Natural killer cell treated with Interleukin-12 subunit alpha and Interleukin-12 subunit beta and Interleukin-15 and Interleukin-18, amount 100 ng/mL, for 72 hours (primary cell): ENCODE results near the gene ELMOD3. TPM values are rescaled to one million over a fixed set of nuclear protein-coding genes. Genes with fewer than 3 reads are reported as not detected.
"Not testable (repeated sequence)": the region's sequence is repeated elsewhere in the genome, so short reads cannot be mapped to it uniquely, and the experiment has no call there.

Source experiments
- ATAC-seq, 2 donors: fragments of 150-1000 bp; cut with Tn5 transposase in 1 of 2; sonication (Bioruptor Pico), chemical (Tn5 transposase) in 1 of 2; 2 replicates each; pipeline ENCODE4 v1.10.0; 2021
- DNase-seq: peaks from one replicate; pipeline ENCODE4 v3.0.0; 2022; ENCODE audit warnings: low spot score
- H3K27ac Mint-ChIP-seq, 2 donors: 1 replicate in 1 of 2; 2 replicates in 1 of 2; pipeline ENCODE4 v1.8.0; 2022; ENCODE audit warnings: mixed read lengths in 2 of 2, mild to moderate bottlenecking in 1 of 2, moderate library complexity in 1 of 2
- H3K27me3 Mint-ChIP-seq, 2 donors: 1 replicate in 1 of 2; 2 replicates in 1 of 2; pipeline ENCODE4 v1.8.0; 2022; ENCODE audit warnings: mixed read lengths in 2 of 2
- H3K36me3 Mint-ChIP-seq: one replicate; pipeline ENCODE4 v1.8.0; 2022; ENCODE audit warnings: mixed read lengths
- H3K4me1 Mint-ChIP-seq, 2 donors: 1 replicate in 1 of 2; 2 replicates in 1 of 2; pipeline ENCODE4 v1.8.0; 2022; ENCODE audit warnings: low read depth in 2 of 2, mixed read lengths in 2 of 2, mild to moderate bottlenecking in 1 of 2
- H3K4me3 Mint-ChIP-seq: one replicate; pipeline ENCODE4 v1.8.0; 2022; ENCODE audit warnings: mixed read lengths
- H3K9me3 Mint-ChIP-seq: 2 replicates; pipeline ENCODE4 v1.8.0; 2022; ENCODE audit warnings: mixed read lengths
- total RNA-seq, 2 donors: library from RNA; stranded (reverse); gene quantifications; one replicate each; pipeline ENCODE4 v1.2.3, GENCODE V29; 2022

ELMOD3 gene
- total RNA-seq, 2 donors from 2014 or later = 19.8 to 19.9 TPM

DNA sequence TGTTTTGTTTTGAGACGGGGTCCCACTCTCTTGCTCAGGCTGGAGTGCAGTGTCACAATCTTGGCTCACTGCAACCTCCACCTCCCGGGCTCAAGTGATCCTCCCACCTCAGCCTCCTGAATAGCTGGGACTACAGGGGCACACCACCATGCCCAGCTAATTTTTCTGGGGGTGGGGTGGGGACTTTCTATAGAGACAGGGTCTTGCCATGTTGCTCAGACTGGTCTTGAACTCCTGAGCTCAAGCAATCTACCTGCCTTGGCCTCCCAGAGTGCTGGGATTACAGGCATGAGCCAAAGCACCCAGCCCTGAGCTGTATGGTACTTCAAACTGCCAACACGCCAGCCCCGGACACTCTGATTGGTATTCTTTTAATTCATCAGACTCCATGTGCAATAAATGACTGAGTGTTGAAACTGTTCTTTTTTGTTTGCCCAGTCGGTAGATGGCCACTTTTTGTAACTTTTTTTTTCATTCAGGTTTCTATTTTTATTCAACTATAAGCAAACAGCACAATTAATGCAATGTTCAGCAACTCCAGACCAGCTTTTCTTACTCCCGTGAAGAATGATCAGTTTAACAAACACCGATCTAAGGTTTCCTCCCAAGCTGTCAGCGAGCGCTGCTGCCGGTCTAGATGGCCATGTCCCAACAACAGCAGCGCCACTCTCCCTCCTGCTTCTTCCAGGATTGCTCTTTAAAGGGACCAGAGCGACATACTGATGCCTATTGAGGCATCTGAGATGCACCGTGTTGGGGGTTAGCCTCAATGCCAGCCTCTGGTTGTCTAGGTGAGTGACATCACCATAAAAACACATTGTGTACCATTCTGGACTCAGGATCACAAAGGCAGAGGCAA lies 14.3 kb upstream of the ELMOD3 start:
- H3K27ac Mint-ChIP-seq = no peak overlapping the region
- H3K4me3 Mint-ChIP-seq = no peak overlapping the region
- DNase-seq = no peak
- no peaks in the 10 kb centered on the region for H3K27me3 Mint-ChIP-seq
- no peaks in the 10 kb centered on the region for H3K9me3 Mint-ChIP-seq
- no peaks in the 10 kb centered on the region for H3K4me1 Mint-ChIP-seq
- no peaks in the 10 kb centered on the region for H3K36me3 Mint-ChIP-seq
- no peak for ATAC-seq

DNA sequence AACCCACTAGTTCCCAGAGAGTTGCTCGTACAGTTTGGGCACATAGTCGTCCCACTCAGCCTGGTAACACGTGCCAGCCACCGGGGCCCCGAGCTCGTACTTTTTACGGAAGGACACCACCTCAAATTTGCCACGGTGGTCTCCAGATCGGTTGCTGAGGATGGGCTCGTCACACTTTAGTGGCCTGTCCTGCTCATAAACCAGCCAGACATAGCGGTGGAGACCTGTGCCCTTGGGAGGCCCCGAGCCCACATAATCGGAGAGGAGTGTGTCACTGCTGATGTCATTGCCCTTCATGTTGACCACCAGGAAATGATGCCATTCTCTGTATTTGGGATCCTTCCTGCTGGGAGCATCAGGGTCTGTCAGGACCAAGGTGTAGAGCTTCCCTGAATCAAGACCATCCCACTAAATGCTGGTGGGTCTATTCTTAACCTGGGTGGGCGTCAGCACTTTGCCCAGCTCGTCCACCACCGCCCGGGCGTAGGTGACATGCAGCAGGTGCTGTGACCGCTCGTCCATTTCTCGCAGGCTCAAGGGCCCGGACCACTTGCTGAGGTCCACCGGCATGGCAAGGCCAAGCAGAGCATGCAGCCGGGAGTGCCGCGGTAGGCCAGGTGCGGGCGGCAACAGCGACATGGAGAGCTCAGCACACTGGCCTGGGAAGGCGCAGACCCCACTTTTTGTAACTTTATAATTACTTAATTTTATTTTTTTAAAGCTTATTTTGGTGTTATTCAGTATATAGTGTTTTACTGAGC lies 13.1 kb upstream of the ELMOD3 start:
- no peaks in the 10 kb centered on the region for H3K4me1 Mint-ChIP-seq
- H3K4me3 Mint-ChIP-seq = no peak overlapping the region
- ATAC-seq (no peak), DNase-seq (no peak)
- H3K36me3 Mint-ChIP-seq = no peaks in the 10 kb centered on the region
- no peak overlapping the region for H3K27ac Mint-ChIP-seq
- no peaks in the 10 kb centered on the region for H3K27me3 Mint-ChIP-seq
- no peaks in the 10 kb centered on the region for H3K9me3 Mint-ChIP-seq

- H3K27me3 Mint-ChIP-seq = no peaks in the 10 kb centered on the region
- DNase-seq (no peak), ATAC-seq (no peak)
- H3K36me3 Mint-ChIP-seq = no peaks in the 10 kb centered on the region
- no peaks in the 10 kb centered on the region for H3K4me1 Mint-ChIP-seq
- H3K27ac Mint-ChIP-seq = no peak overlapping the region
- no peak overlapping the region for H3K4me3 Mint-ChIP-seq
- H3K9me3 Mint-ChIP-seq = no peaks in the 10 kb centered on the region
These were observed 12.4 kb upstream of the ELMOD3 start for GRCh38 chr2:85342156-85342555.

DNA sequence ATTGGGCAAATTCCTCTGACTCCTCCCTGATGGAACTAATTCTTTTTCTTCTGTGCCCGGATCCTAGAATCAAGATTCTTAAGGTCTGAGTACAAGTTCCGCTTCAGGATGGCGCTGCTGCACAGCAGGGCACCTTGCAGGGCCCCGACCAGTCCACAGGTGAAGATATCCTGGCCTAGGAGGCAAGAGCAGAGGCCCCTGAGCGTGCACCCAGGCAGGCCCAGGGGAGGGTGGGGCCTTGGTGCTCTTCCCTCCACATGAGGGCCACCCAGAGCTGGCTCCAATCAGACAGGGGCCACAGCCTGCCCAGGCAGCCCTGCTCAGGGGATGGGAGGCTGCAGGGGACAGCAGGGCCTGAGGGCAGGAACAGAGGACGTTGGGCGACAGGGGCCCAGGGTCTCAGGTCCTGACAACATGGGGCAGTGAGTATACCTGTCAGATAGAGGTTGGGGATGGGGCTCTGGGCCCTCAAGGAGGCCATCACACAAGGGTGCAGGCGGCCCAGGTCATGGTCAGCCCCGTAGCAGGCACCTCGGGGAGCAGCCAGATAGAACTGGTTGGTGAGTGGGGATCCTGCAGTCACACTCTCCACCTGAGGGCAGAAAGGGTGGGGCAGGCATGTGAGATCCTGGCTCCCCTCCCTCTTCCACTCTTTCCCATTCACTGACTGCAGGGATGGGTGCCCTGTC lies 11.2 kb upstream of the ELMOD3 start:
- not testable (repeated sequence) for H3K27ac Mint-ChIP-seq, DNase-seq, H3K9me3 Mint-ChIP-seq, H3K27me3 Mint-ChIP-seq, H3K4me1 Mint-ChIP-seq, H3K36me3 Mint-ChIP-seq, H3K4me3 Mint-ChIP-seq
- peak in 1 of 2 donors; percentile 18 for ATAC-seq

DNA sequence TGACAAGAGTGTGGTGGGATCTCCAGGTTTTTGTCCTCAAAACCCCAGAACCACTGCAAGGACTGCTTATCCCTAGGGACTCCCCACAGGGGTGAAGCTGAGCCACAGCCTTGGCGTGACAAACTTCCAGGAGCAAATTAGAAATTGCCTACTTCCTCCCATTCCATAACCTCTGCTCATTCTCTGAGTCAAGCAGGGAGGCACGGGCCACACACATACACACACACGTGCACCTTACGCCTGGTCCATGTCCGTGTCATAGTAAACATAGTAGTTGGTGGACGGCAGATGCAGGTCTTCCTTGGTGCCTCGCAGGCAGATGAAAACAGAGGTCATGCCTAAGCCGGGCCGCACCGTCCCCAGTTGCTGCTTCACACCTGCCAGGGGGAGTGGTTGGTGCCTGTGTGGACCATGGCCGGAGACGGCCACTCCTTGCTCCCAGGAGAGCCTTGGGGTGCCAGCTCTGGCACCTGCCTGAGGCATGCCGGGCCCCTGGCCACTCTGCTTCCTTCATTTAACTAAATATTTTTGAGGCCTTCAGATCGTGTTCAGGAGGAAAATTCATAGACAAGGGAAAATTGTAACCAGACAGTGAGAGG lies 10.1 kb upstream of the ELMOD3 start:
- H3K4me1 Mint-ChIP-seq = no peaks in the 10 kb centered on the region
- ATAC-seq (peak in 1 of 2 donors; percentile 34), DNase-seq (no peak)
- peaks cover 6% of the 10 kb centered on the region for H3K36me3 Mint-ChIP-seq
- no peaks in the 10 kb centered on the region for H3K27me3 Mint-ChIP-seq
- no peak overlapping the region for H3K27ac Mint-ChIP-seq
- H3K9me3 Mint-ChIP-seq = no peaks in the 10 kb centered on the region
- no peak overlapping the region for H3K4me3 Mint-ChIP-seq

DNA sequence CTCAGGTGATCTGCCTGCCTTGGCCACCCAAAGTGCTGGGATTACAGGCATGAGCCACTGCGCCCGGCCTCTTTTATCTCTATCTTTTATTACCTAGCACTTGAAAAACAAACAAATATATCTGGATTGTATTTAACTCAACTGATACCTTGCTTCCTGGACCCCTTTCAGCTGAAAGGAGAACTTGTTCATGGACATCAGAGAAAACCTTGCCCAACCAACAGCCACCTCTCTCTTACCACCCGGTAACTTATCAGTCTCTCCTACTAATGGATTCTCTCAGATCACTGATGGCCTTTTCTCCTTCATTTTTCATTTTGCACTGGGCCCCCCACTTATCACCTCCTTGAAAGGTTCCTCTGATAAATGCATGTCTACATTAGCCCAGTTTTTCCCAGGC lies 7.0 kb upstream of the ELMOD3 start:
- Mint-ChIP-seq H3K9me3 (no peaks in the 10 kb centered on the region), H3K27ac (no peak overlapping the region), H3K36me3 (peaks cover 6% of the 10 kb centered on the region), H3K27me3 (no peaks in the 10 kb centered on the region), H3K4me3 (no peak overlapping the region), H3K4me1 (no peaks in the 10 kb centered on the region)
- no peak for DNase-seq
- no peak for ATAC-seq

GRCh38 chr2:85353876-85354285 lies 688 bp upstream of the ELMOD3 start:
- ATAC-seq = peak; percentile 1
- no peaks in the 10 kb centered on the region for H3K27me3 Mint-ChIP-seq
- no peaks in the 10 kb centered on the region for H3K9me3 Mint-ChIP-seq
- no peak for DNase-seq
- peak overlapping the region; percentile 99 for H3K4me3 Mint-ChIP-seq
- H3K4me1 Mint-ChIP-seq = peaks cover 23 to 32% of the 10 kb centered on the region in 2 donors
- H3K36me3 Mint-ChIP-seq = peaks cover 10% of the 10 kb centered on the region
- H3K27ac Mint-ChIP-seq = peak overlapping the region; percentile 91 to 97

DNA sequence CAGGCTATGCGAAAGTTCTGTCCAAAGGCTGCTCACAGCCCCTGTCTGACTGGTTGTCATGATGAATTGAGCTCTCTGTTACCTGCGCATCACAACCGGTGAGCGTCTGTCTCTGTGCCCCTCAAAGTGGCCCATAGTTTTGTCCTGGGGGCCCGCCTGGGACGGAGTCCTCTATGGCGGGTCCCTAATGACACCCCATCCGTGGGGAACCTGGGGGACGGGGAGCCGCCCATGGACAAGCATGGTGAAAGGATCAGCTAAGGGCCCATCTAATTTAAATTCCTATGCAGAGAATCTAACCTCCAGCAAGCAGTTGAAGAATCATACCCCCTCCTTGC lies 473 bp downstream of the ELMOD3 start:
- Mint-ChIP-seq H3K27ac (peak overlapping the region; percentile 91 to 97), H3K27me3 (no peaks in the 10 kb centered on the region), H3K4me3 (peak overlapping the region; percentile 99), H3K36me3 (peaks cover 10% of the 10 kb centered on the region), H3K9me3 (no peaks in the 10 kb centered on the region), H3K4me1 (peaks cover 28 to 32% of the 10 kb centered on the region in 2 donors)
- no peak for DNase-seq
- no peak for ATAC-seq

DNA sequence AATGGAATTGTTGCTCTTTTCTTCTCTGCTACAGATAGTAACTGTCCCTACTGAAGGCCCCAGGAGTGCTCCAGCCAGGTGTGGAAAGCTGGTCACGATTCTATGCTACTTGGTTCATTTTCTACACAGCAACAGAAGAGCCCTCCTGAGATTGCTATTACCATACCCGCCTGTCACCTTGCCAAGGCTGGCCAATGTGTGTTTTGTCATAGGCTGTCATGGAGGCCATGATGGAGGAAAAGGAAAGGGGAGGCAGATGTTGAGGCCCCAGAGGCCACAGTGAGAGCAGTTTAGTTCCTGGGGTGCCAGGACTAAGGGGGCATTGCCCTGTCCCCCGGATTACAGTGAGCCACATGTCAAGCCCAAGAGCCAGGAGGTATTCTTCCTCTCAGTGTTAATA lies 952 bp downstream of the ELMOD3 start:
- H3K4me1 Mint-ChIP-seq = peaks cover 28 to 32% of the 10 kb centered on the region in 2 donors
- DNase-seq (no peak), ATAC-seq (no peak)
- peak overlapping the region; percentile 91 to 97 for H3K27ac Mint-ChIP-seq
- peaks cover 10% of the 10 kb centered on the region for H3K36me3 Mint-ChIP-seq
- peak overlapping the region; percentile 99 for H3K4me3 Mint-ChIP-seq
- no peaks in the 10 kb centered on the region for H3K9me3 Mint-ChIP-seq
- H3K27me3 Mint-ChIP-seq = no peaks in the 10 kb centered on the region

- Mint-ChIP-seq H3K27ac (no peak overlapping the region), H3K4me1 (peaks cover 28 to 32% of the 10 kb centered on the region in 2 donors), H3K4me3 (no peak overlapping the region), H3K36me3 (peaks cover 10% of the 10 kb centered on the region), H3K9me3 (no peaks in the 10 kb centered on the region), H3K27me3 (no peaks in the 10 kb centered on the region)
- ATAC-seq (no peak), DNase-seq (no peak)
These were observed 1.6 kb downstream of the ELMOD3 start for GRCh38 chr2:85356186-85356585.

GRCh38 chr2:85357736-85358135 lies 3.2 kb downstream of the ELMOD3 start:
- DNase-seq (no peak), ATAC-seq (no peak)
- no peak overlapping the region for H3K4me3 Mint-ChIP-seq
- no peaks in the 10 kb centered on the region for H3K27me3 Mint-ChIP-seq
- H3K27ac Mint-ChIP-seq = no peak overlapping the region
- H3K36me3 Mint-ChIP-seq = peaks cover 10% of the 10 kb centered on the region
- peaks cover 28 to 31% of the 10 kb centered on the region in 2 donors for H3K4me1 Mint-ChIP-seq
- H3K9me3 Mint-ChIP-seq = no peaks in the 10 kb centered on the region

- H3K4me3 Mint-ChIP-seq, H3K27ac Mint-ChIP-seq, H3K36me3 Mint-ChIP-seq, H3K27me3 Mint-ChIP-seq, H3K9me3 Mint-ChIP-seq, DNase-seq, H3K4me1 Mint-ChIP-seq, ATAC-seq: not testable (repeated sequence)
These were observed 8.3 kb downstream of the ELMOD3 start for GRCh38 chr2:85362653-85363387.

DNA sequence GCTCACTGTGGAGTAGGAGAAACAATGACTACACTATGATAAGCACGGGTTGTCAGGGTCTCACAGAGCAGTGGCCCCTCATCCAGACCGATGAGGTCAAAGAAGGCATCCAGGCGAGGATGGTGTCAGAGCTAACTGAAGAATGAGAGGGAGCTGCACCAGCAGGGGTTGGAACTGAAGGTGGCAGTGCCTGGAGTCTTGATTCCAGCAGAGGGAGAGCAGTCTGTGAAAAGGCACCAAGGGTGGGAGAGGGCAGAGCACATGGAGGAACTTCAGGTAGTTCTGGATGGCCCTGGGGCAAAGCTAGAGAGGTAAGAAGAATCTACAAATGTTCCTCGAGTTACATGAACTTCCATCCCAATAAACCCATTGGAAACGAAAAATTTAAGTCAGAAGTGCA lies 12.6 kb downstream of the ELMOD3 start:
- DNase-seq = no peak
- no peaks in the 10 kb centered on the region for H3K4me1 Mint-ChIP-seq
- H3K4me3 Mint-ChIP-seq = no peak overlapping the region
- ATAC-seq = no peak
- H3K9me3 Mint-ChIP-seq = no peaks in the 10 kb centered on the region
- no peaks in the 10 kb centered on the region for H3K27me3 Mint-ChIP-seq
- H3K36me3 Mint-ChIP-seq = peaks cover 5% of the 10 kb centered on the region
- no peak overlapping the region for H3K27ac Mint-ChIP-seq
